Progenitor cell of endocrine pancreas (in vitro differentiated cells): ENCODE data around the gene GATAD2B. TPM values are rescaled to one million over a fixed set of nuclear protein-coding genes. Genes with fewer than 3 reads are reported as not detected.
"Not testable (repeated sequence)": the region's sequence is repeated elsewhere in the genome, so short reads cannot be mapped to it uniquely, and the experiment has no call there.

Source experiments
- DNase-seq: peaks from one replicate; pipeline ENCODE4 v3.0.0; 2021; ENCODE audit warnings: low spot score; ENCODE audit not compliant: unreplicated experiment
- H3K27ac Mint-ChIP-seq: 2 replicates; pipeline ENCODE4 v1.8.0; 2021; ENCODE audit warnings: mild to moderate bottlenecking, moderate library complexity, mixed read lengths
- H3K27me3 Mint-ChIP-seq: 2 replicates; pipeline ENCODE4 v1.8.0; 2021; ENCODE audit warnings: mixed read lengths
- H3K36me3 Mint-ChIP-seq: 2 replicates; pipeline ENCODE4 v1.8.0; 2022; ENCODE audit warnings: mixed read lengths; ENCODE audit not compliant: insufficient read depth
- H3K4me1 Mint-ChIP-seq: 2 replicates; pipeline ENCODE4 v1.8.0; 2021; ENCODE audit warnings: low read depth, mixed read lengths
- H3K4me3 Mint-ChIP-seq: 2 replicates; pipeline ENCODE4 v1.8.0; 2021; ENCODE audit warnings: low read depth, mild to moderate bottlenecking, moderate library complexity, mixed read lengths
- H3K9me3 Mint-ChIP-seq: 2 replicates; pipeline ENCODE4 v1.8.0; 2021; ENCODE audit warnings: low read depth, mixed read lengths
- total RNA-seq: library from RNA; stranded (reverse); gene quantifications from 2 replicates; pipeline ENCODE4 v1.2.1, GENCODE V29; 2021
- TF ChIP-seq, protein P1 (sequence below): fragments of 200-600 bp; sonication (generic); IDR thresholded peaks from one replicate; pipeline ENCODE4 v1.5.0; 2021; ENCODE audit warnings: antibody characterized with exemption, mild to moderate bottlenecking; ENCODE audit not compliant: unreplicated experiment

The GATAD2B gene
- total RNA-seq, 1 donor from 2014 or later: 52.6 TPM

DNA sequence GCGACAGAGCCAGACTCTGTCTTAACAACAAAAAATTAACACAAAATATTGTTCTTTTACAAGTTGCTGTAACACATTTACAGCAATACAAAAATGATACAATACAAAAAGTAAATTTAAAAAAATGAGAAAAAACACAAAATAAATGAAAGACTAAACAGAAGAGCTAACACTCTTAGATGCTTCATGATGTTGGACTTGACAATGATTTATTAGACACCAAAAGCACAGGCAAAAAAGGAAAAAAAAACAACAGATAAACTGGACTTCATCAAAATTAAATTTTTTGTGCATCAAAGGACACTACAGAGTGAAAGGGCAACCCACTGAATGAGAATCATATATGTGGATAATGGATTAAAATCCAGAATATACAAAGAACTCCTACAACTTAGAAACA lies 16.4 kb downstream of the GATAD2B start:
- no peak overlapping the region for H3K4me3 Mint-ChIP-seq

DNA sequence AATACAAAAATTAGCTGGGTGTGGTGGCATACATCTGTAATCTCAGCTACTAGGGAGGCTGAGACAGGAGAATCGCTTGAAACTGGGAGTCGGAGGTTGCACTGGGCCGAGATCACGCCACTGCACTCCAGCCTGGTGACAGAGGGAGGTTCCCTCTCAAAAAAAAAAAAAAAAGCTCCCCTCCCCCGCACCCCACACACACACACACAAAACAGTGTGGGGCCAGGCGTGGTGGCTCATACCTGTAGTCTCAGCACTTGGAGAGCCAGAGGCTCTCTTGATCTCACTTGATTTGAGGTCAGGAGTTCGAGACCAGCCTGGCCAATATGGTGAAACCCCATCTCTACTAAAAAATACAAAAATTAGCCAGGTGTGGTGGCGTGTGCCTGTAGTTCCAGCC lies 16.9 kb downstream of the GATAD2B start:
- not testable (repeated sequence) for DNase-seq, H3K27ac Mint-ChIP-seq, H3K4me3 Mint-ChIP-seq, H3K4me1 Mint-ChIP-seq, H3K27me3 Mint-ChIP-seq, H3K9me3 Mint-ChIP-seq
- peaks cover 12% of the 10 kb centered on the region for H3K36me3 Mint-ChIP-seq

More for the DNA sequence above, 16.4 kb downstream of the GATAD2B start:
- Mint-ChIP-seq H3K27me3 (no peaks in the 10 kb centered on the region), H3K27ac (no peak overlapping the region), H3K4me1 (no peaks in the 10 kb centered on the region), H3K36me3 (peaks cover 15% of the 10 kb centered on the region), H3K9me3 (no peaks in the 10 kb centered on the region)
- TF ChIP-seq, protein P1, sequence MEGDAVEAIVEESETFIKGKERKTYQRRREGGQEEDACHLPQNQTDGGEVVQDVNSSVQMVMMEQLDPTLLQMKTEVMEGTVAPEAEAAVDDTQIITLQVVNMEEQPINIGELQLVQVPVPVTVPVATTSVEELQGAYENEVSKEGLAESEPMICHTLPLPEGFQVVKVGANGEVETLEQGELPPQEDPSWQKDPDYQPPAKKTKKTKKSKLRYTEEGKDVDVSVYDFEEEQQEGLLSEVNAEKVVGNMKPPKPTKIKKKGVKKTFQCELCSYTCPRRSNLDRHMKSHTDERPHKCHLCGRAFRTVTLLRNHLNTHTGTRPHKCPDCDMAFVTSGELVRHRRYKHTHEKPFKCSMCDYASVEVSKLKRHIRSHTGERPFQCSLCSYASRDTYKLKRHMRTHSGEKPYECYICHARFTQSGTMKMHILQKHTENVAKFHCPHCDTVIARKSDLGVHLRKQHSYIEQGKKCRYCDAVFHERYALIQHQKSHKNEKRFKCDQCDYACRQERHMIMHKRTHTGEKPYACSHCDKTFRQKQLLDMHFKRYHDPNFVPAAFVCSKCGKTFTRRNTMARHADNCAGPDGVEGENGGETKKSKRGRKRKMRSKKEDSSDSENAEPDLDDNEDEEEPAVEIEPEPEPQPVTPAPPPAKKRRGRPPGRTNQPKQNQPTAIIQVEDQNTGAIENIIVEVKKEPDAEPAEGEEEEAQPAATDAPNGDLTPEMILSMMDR: no peak
- DNase-seq: no peak

DNA sequence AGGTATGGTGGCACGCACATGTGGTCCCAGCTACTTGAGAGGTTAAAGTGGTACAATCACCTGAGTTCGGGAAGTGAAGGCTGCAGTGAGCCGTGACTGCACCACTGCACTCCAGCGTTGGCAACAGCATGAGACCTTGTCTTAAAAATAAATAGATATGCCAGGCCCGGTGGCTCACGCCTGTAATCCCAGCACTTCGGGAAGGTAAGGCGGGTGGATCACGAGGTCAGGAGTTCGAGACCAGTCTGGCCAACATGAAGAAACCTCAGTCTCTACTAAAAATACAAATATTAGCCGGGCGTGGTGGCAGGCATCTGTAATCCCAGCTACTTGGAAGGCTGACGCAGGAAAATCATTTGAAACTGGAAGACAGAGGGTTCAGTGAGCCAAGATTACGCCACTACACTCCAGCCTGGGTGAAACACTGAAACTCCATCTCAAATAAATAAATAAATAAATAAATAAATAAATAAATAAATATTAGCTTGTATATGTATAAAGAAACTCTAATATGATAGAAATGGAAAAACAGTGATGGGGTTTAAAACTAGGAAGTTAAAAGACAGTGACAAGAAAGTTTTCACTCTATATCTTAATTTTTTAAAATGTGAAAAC lies 18.8 kb downstream of the GATAD2B start:
- peaks cover 15% of the 10 kb centered on the region for H3K36me3 Mint-ChIP-seq
- H3K27me3 Mint-ChIP-seq: no peaks in the 10 kb centered on the region
- no peak overlapping the region for H3K27ac Mint-ChIP-seq
- no peaks in the 10 kb centered on the region for H3K4me1 Mint-ChIP-seq
- no peak overlapping the region for H3K4me3 Mint-ChIP-seq
- TF ChIP-seq, protein P1: no peak
- DNase-seq: no peak
- H3K9me3 Mint-ChIP-seq: no peaks in the 10 kb centered on the region

DNA sequence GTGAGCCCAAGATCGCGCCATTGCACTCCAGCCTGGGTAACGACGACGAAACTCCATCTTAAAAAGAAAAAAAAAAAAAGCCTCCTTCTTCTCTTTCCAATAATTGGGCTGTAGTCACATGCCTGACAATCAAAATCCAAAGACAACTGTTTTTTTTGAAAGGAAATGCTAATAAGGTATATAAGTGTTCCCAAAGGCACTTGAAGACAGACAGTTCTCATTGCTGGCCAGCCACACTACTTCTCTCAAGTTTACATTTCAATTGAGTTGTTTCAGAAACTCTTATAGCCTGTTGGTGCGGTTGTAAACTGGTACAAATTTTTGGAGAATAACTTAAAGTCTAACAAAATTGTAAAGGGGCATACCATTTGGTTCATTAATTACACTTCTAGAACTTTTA lies 23.3 kb downstream of the GATAD2B start:
- H3K4me1 Mint-ChIP-seq: no peaks in the 10 kb centered on the region
- no peaks in the 10 kb centered on the region for H3K27me3 Mint-ChIP-seq
- no peaks in the 10 kb centered on the region for H3K9me3 Mint-ChIP-seq
- TF ChIP-seq, protein P1: no peak
- DNase-seq: no peak
- no peak overlapping the region for H3K4me3 Mint-ChIP-seq
- H3K27ac Mint-ChIP-seq: no peak overlapping the region
- H3K36me3 Mint-ChIP-seq: peaks cover 7% of the 10 kb centered on the region

DNA sequence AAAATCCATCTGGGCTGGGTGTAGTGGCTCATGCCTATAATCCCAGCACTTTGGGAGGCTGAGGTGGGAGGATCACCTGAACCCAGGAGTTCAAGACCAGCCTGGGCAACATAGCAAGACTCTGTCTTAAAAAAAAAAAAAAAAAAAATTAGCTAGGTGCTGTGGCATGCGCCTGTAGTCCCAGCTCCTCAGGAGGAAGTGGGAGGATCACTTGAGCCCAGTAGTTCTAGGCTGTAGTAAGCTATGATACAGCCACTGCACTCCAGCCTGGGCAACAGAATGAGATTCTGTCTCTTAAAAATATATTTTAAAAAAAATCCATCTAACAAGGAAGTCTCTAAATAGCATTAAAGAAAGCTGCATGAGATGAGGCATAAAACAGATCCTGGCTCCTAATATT lies 26.9 kb downstream of the GATAD2B start:
- H3K4me1 Mint-ChIP-seq, H3K27me3 Mint-ChIP-seq, H3K27ac Mint-ChIP-seq, H3K4me3 Mint-ChIP-seq, H3K9me3 Mint-ChIP-seq, DNase-seq: not testable (repeated sequence)
- peaks cover 11% of the 10 kb centered on the region for H3K36me3 Mint-ChIP-seq

DNA sequence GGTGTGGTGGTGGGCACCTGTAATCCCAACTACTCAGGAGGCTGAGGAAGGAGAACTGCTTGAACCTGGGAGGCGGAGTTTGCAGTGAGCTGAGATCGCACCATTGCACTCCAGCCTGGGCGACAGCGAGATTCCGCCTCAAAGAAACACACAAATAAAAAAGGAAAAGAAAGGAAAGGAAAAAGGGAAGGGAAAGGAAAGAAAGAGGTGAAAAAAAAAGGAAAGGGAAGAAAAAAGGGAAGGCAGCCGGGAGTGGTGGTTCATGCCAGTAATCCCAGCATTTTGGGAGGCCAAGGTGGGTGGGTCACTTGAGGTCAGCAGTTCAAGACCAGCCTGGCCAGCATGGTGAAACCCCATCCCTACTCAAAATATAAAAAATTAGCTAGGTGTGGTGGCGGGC lies 31.7 kb downstream of the GATAD2B start:
- not testable (repeated sequence) for H3K36me3 Mint-ChIP-seq, H3K27ac Mint-ChIP-seq, H3K4me3 Mint-ChIP-seq

DNA sequence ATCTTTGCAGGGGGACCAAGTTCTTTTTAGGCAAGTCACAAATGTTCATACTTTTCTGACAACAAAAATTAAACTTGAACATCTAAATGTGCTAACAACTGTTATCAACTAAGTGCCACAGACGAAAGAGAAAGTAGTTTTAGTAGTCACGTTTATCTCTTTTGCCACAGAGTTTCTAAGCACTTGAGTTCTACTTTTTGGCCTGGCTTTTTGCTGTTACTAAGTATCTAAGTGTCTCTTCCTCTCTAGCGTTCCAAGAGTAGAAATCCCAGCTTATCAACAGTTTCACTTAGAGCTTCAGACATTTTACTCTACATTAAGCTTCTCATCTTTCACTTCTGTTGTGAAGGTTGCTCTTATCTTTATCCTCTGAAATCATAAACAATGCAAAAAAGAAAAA lies 34.2 kb downstream of the GATAD2B start:
- H3K27me3 Mint-ChIP-seq: no peaks in the 10 kb centered on the region
- H3K9me3 Mint-ChIP-seq: no peaks in the 10 kb centered on the region
- H3K4me3 Mint-ChIP-seq: no peak overlapping the region
- TF ChIP-seq, protein P1: no peak
- peaks cover 5% of the 10 kb centered on the region for H3K4me1 Mint-ChIP-seq
- peak overlapping the region; percentile 15 for H3K27ac Mint-ChIP-seq
- DNase-seq: no peak
- peaks cover 9% of the 10 kb centered on the region for H3K36me3 Mint-ChIP-seq

More for the DNA sequence above, 31.7 kb downstream of the GATAD2B start:
- not testable (repeated sequence) for H3K27me3 Mint-ChIP-seq, DNase-seq, H3K9me3 Mint-ChIP-seq, H3K4me1 Mint-ChIP-seq
